ENCODE data around the gene GNPNAT1.
A peak's percentile ranks its signal among the peaks of the same experiment; 100 is the strongest.

GNPNAT1 gene

GRCh38 chr14:52748647-52749292 is 42.6 kb downstream of the GNPNAT1 start:
- H3K4me3 ChIP-seq (ENCODE audit: low read length): no peak overlapping the region
- no peak for TF ChIP-seq CTCF (conservative IDR thresholded peaks at IDR 0.05; ENCODE audit: low read depth, low read length)
- no peak for DNase-seq (ENCODE audit: low read depth)

GRCh38 chr14:52741865-52742264 is 49.5 kb downstream of the GNPNAT1 start:
- no peak for DNase-seq (ENCODE audit: low read depth)
- TF ChIP-seq CTCF (conservative IDR thresholded peaks at IDR 0.05; ENCODE audit: low read depth, low read length): no peak
- H3K4me3 ChIP-seq (ENCODE audit: low read length): no peak overlapping the region

- H3K4me3 ChIP-seq (ENCODE audit: low read length): no peak overlapping the region
- no peak for DNase-seq (ENCODE audit: low read depth)
- no peak for TF ChIP-seq CTCF (conservative IDR thresholded peaks at IDR 0.05; ENCODE audit: low read depth, low read length)
Observed at GRCh38 chr14:52740751-52741150, 50.7 kb downstream of the GNPNAT1 start.

GRCh38 chr14:52738409-52738808 is 53.0 kb downstream of the GNPNAT1 start:
- DNase-seq (ENCODE audit: low read depth): no peak
- TF ChIP-seq CTCF (conservative IDR thresholded peaks at IDR 0.05; ENCODE audit: low read depth, low read length): no peak
- H3K4me3 ChIP-seq (ENCODE audit: low read length): no peak overlapping the region

- no peak for TF ChIP-seq CTCF (conservative IDR thresholded peaks at IDR 0.05; ENCODE audit: low read depth, low read length)
- H3K4me3 ChIP-seq (ENCODE audit: low read length): no peak overlapping the region
- DNase-seq (ENCODE audit: low read depth): no peak
Observed at GRCh38 chr14:52735921-52736489, 55.4 kb downstream of the GNPNAT1 start.

- no peak overlapping the region for H3K4me3 ChIP-seq (ENCODE audit: low read length)
- TF ChIP-seq CTCF (conservative IDR thresholded peaks at IDR 0.05; ENCODE audit: low read depth, low read length): no peak
- no peak for DNase-seq (ENCODE audit: low read depth)
Observed at GRCh38 chr14:52733824-52734223, 57.6 kb downstream of the GNPNAT1 start.

- H3K4me3 ChIP-seq (ENCODE audit: low read length): peak overlapping the region; percentile 97
- TF ChIP-seq CTCF (conservative IDR thresholded peaks at IDR 0.05; ENCODE audit: low read depth, low read length): no peak
- DNase-seq (ENCODE audit: low read depth): no peak
Observed at GRCh38 chr14:52730709-52731111, 60.7 kb downstream of the GNPNAT1 start.
